Superior temporal gyrus (tissue), 1 donor: ENCODE data around the gene FBLL1.
"Not testable (repeated sequence)": the region's sequence is repeated elsewhere in the genome, so short reads cannot be mapped to it uniquely, and the experiment has no call there.

Experiments used
- DNase-seq: peaks from one replicate; pipeline ENCODE4 v3.0.0-alpha.2; 2016; ENCODE audit errors: extremely low spot score

Gene FBLL1

GRCh38 chr5:168552146-168552545 lies 23.0 kb downstream of the FBLL1 start:
- DNase-seq: peak; percentile 77

GRCh38 chr5:168553377-168554130 lies 24.4 kb downstream of the FBLL1 start:
- no peak for DNase-seq

GRCh38 chr5:168557389-168557788 lies 28.3 kb downstream of the FBLL1 start:
- no peak for DNase-seq

- no peak for DNase-seq
Observed at GRCh38 chr5:168562279-168562678, 33.2 kb downstream of the FBLL1 start.

GRCh38 chr5:168563959-168564358 lies 34.9 kb downstream of the FBLL1 start:
- no peak for DNase-seq

- no peak for DNase-seq
Observed at GRCh38 chr5:168568738-168569137, 39.6 kb downstream of the FBLL1 start.

GRCh38 chr5:168570490-168571328 lies 41.6 kb downstream of the FBLL1 start:
- no peak for DNase-seq

- DNase-seq: not testable (repeated sequence)
Observed at GRCh38 chr5:168573663-168574062, 44.6 kb downstream of the FBLL1 start.

GRCh38 chr5:168574156-168574555 lies 45.1 kb downstream of the FBLL1 start:
- not testable (repeated sequence) for DNase-seq

GRCh38 chr5:168575391-168576372 lies 46.6 kb downstream of the FBLL1 start:
- DNase-seq: no peak

- DNase-seq: no peak
Observed at GRCh38 chr5:168578006-168578405, 48.9 kb downstream of the FBLL1 start.

GRCh38 chr5:168578538-168579487 lies 49.7 kb downstream of the FBLL1 start, which contains the start of gene PANK3:
PANK3 (minus strand) TSS chr5:168579368; CDS start chr5:168579283, 85 bp downstream.
- DNase-seq: peak; percentile 48

GRCh38 chr5:168579488-168580226 lies 50.6 kb downstream of the FBLL1 start:
- DNase-seq: peak; percentile 98

GRCh38 chr5:168580227-168580508 lies 51.1 kb downstream of the FBLL1 start:
- no peak for DNase-seq
